Measurements from ENCODE around the gene PFKP. TPM values are rescaled to one million over a fixed set of nuclear protein-coding genes. Genes with fewer than 3 reads are reported as not detected.
A peak's percentile ranks its signal among the peaks of the same experiment; 100 is the strongest.

PFKP gene
- total RNA-seq, 4 donors from 2014 or later, result 22.4 to 45.4 (median 29.1) TPM

DNA sequence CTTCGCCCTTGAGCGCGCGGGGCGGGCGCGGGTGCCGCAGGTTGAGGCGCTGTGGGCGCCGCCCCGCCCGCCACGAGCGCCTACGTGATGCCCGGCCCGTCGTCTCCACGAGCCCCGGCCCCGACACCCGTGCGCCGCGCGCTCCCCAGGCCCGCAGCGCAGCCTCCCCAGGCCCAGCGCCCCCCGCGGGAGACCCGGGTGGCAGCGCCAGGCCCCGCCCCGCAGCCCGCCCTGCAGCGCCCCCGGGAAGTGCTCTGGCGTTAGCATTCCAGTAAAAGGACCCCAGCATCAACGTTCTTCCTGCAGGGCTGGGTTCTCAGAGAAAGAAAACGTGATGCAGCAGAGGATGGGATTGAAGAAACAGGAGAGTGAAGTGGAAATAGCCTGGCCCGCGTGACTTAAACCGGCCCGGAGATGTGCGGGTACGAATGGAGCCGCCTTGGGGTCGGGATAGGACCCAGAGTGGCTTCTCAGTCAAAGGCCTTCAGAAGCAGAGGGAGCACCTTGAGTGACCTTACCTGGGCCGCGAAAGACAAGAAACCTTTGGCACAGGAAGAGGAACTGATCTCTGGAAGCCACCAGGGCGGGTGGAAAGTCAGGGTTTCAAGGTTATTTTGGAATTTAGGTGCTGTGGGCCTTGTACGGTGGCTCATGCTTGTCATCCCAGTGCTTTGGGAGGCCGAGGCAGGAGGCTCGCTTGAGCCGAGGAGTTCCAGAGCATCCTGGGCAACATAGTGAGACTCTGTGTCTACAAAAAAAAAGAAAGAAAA is 1.8 kb downstream of the PFKP start:
- DNase-seq (ENCODE audit: low spot score in 2 of 2), result no peak
- Histone ChIP-seq H3K27ac (peak overlapping the region in 2 of 4 donors; percentile 68 to 83), H3K4me1 (peaks cover 0 to 30% (median 15%) of the 10 kb centered on the region in 4 donors), H3K9me3 (no peaks in the 10 kb centered on the region), H3K36me3 (no peaks in the 10 kb centered on the region), H3K4me3 (peak overlapping the region; percentile 61 to 88 (median 84)), H3K27me3 (peaks cover 0 to 9% of the 10 kb centered on the region in 2 donors)
- 20 to 47% methylated on average over 18 to 43 of the region's 57 CpGs for WGBS, 2 donors
- no peak for TF ChIP-seq POLR2A (IDR thresholded peaks at IDR 0.05)
- TF ChIP-seq EP300 (IDR thresholded peaks at IDR 0.05), result no peak
- TF ChIP-seq, protein P1, sequence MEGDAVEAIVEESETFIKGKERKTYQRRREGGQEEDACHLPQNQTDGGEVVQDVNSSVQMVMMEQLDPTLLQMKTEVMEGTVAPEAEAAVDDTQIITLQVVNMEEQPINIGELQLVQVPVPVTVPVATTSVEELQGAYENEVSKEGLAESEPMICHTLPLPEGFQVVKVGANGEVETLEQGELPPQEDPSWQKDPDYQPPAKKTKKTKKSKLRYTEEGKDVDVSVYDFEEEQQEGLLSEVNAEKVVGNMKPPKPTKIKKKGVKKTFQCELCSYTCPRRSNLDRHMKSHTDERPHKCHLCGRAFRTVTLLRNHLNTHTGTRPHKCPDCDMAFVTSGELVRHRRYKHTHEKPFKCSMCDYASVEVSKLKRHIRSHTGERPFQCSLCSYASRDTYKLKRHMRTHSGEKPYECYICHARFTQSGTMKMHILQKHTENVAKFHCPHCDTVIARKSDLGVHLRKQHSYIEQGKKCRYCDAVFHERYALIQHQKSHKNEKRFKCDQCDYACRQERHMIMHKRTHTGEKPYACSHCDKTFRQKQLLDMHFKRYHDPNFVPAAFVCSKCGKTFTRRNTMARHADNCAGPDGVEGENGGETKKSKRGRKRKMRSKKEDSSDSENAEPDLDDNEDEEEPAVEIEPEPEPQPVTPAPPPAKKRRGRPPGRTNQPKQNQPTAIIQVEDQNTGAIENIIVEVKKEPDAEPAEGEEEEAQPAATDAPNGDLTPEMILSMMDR (IDR thresholded peaks at IDR 0.05), result no peak

DNA sequence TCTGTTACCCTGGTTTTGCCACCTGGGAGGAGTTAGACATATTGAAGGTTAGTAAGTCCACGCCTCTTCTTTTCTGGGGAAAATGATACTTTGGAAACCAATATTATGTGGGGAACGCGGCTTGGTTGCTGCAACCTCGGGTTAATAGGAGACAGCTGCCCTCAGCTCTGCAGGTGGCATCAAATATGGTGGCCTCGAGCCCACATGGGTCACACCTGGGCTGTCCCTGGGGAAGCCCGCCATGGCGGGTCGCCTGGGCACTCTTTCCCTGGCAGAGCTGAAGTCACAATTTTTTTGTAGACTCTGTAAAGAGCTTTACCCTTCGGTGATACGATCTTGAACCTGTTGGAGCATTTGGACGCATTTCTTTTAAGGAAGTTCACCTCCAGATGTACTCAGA is 2.5 kb downstream of the PFKP start:
- no peak overlapping the region for H3K27ac ChIP-seq
- no peak for DNase-seq (ENCODE audit: low spot score in 2 of 2)
- WGBS, 2 donors, result 94 to 98% methylated on average over 11 of the region's 11 CpGs
- no peak overlapping the region for H3K4me3 ChIP-seq
- peaks cover 0 to 30% (median 15%) of the 10 kb centered on the region in 4 donors for H3K4me1 ChIP-seq
- no peaks in the 10 kb centered on the region for H3K36me3 ChIP-seq
- TF ChIP-seq POLR2A (IDR thresholded peaks at IDR 0.05), result no peak
- TF ChIP-seq EP300 (IDR thresholded peaks at IDR 0.05), result no peak
- TF ChIP-seq, protein P1 (IDR thresholded peaks at IDR 0.05), result no peak
- H3K9me3 ChIP-seq, result no peaks in the 10 kb centered on the region
- H3K27me3 ChIP-seq, result peaks cover 0 to 9% of the 10 kb centered on the region in 2 donors

DNA sequence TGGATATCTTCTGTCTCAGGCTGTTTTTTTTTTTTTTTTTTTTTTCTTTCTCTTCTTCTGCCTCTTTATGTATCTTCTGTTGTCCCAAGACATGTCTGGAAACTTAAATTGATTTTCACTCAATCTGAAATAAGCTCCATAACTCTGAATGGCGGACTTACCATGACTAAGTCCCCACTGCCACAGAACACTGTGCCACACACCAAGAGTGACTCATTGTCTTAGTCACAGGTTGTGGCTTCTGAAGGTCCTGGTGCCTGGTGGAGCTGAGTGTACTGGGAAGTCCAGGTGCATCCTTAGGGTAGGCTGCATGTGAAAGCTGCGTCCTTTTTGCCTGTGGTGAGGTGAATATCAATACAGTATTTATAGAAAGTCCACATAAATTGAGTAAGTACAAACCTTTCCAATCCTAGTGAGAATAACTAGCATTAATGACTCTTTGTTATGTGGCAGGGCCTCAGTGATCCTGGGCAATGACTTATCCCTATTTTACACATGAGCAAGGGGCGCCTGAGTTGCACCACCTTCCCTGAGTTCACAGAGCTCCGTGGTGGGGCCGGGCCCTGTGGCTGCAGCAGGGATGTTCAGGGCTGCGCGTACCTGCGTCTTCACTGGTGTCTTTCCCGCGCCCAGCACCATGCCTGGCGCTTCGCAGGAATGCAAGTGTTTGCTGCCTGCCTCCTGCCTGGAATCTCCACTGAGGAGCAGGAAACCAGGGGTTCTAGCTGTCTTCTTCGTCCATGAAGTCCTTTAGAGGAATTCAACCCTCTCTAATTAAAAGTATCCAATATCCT is 4.3 kb downstream of the PFKP start:
- no peak overlapping the region for H3K4me3 ChIP-seq
- peaks cover 0 to 27% (median 14%) of the 10 kb centered on the region in 4 donors for H3K4me1 ChIP-seq
- 91 to 96% methylated on average over 13 of the region's 13 CpGs for WGBS, 2 donors
- peaks cover 0 to 6% of the 10 kb centered on the region in 2 donors for H3K27me3 ChIP-seq
- TF ChIP-seq, protein P1 (IDR thresholded peaks at IDR 0.05), result no peak
- TF ChIP-seq EP300 (IDR thresholded peaks at IDR 0.05) (no peak), POLR2A (IDR thresholded peaks at IDR 0.05) (no peak)
- DNase-seq (ENCODE audit: low spot score in 2 of 2), result no peak
- H3K9me3 ChIP-seq, result no peaks in the 10 kb centered on the region
- H3K36me3 ChIP-seq, result no peaks in the 10 kb centered on the region
- no peak overlapping the region for H3K27ac ChIP-seq

DNA sequence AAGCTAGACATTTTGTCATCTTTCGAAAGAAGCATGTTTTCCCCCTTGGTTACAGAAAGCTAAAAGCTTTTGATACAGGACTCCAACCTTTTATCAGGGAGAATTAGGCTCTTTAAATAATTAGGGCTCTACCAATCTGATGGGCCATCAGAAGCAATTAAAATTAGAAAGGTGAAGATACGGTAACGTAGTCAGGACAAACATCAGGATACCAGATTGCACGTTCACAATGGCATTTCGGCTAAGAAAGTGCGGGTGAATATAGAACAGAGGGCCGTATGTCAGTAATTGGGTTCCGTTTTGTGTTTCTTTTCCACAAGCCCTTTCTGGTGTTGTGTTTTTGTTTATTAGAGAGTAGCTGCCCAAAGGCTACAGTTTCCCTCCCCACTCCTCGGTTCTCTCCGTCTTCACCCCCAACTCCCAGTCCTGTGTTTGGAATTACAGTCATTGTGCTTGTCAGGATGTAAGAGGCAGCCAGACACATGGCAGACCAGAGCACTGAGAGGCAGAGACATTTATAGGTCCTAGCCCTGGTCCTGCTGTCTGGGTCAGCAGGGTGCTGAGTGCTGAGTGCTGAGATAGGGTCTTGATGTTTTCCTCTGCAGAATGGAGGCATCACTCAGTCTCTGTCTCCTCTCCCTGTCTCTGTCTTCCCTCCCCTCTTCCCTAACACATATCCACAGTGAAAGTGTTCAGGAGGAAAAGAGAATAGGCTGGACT is 5.5 kb downstream of the PFKP start:
- WGBS, 2 donors, result 93% methylated on average over 10 of the region's 10 CpGs
- H3K4me3 ChIP-seq, result no peak overlapping the region
- H3K9me3 ChIP-seq, result no peaks in the 10 kb centered on the region
- no peaks in the 10 kb centered on the region for H3K36me3 ChIP-seq
- no peaks in the 10 kb centered on the region for H3K27me3 ChIP-seq
- no peak overlapping the region for H3K27ac ChIP-seq
- no peak for DNase-seq (ENCODE audit: low spot score in 2 of 2)
- peaks cover 0 to 16% (median 6%) of the 10 kb centered on the region in 4 donors for H3K4me1 ChIP-seq
- no peak for TF ChIP-seq POLR2A (IDR thresholded peaks at IDR 0.05)
- TF ChIP-seq, protein P1 (IDR thresholded peaks at IDR 0.05), result no peak
- no peak for TF ChIP-seq EP300 (IDR thresholded peaks at IDR 0.05)
